Embryonic facial prominence (tissue), 1 donor: ENCODE results near the gene NR2F2.

Experiments
- DNase-seq: peaks from one replicate; pipeline ENCODE4 v3.0.0-alpha.2; 2016; ENCODE audit errors: extremely low spot score

NR2F2 gene

DNA sequence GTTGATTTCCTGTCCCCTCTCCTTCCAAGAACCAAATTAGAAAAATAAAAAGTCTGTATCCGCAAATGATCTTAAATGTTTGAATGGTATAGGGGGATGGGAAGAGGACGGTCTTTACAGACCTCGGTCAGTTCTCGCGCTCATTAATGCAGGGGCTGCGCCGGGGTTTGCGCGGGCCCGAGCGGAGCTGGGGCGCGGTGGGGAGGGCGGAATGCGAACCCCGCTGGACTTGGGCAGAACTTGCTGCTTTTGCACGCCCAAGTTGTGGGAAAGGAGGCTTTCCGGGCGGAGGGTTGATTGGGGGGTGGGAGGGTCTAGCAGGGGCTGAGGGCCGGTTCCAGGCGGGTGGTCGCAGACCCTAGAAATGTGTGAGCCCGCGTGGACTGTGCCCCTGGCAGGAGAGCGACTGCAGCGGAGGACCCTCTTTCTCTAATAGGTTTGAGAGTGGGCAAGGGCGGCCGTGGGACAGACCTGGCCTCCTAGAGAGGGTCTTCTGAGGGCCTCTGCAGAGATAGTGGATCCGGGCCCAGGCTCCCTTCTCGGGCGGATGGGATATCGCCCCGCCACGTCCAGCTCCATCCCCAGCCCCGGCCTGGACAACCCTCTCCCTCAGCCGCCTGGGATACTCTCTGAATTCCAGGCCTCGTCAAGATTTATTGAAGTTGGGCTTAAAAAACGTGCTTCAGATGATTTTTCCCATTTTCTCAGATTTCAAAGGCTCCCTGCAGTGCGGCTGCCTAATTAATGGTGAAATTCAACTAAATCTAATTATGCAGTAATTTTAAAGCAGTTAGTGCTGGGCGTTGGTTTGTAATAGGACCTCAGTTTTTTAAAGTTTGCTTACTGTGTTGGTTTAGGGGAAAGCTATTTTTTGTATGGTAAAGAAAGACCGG is 11.3 kb downstream of the NR2F2 start:
- no peak for DNase-seq

DNA sequence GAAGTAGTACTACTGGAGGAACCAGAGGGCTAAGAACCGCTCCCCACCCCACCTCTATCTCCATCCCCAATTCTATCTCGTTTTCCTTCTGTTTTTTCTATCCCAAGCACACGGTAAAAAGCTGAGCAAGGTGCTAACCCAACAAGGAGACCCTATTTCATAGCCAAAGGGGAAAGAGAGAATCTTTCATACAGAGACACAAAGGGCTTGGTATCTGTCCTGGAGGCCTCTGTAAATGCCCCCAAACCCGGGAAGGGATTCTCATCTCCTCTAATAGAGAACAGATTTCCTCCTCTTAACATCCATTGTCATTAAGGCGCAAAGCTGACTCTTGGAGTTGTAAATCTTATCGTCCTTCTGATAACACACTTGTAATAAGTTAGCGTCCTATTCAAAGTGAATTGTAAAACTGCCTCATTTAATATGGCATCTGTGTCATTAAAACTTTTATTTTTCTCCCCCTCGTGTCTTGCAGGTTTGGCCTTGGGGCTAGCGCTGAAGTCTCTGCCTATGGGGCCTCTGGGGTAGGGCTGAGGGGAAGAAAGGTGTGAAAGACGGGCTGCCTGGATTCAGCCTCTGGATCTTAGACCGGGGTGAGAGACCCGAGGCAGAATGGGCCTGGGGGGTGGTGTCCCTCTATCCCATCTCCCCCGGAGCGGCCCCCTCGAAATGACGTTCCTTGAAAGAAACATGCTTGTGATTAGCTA is 12.1 kb downstream of the NR2F2 start:
- no peak for DNase-seq

DNA sequence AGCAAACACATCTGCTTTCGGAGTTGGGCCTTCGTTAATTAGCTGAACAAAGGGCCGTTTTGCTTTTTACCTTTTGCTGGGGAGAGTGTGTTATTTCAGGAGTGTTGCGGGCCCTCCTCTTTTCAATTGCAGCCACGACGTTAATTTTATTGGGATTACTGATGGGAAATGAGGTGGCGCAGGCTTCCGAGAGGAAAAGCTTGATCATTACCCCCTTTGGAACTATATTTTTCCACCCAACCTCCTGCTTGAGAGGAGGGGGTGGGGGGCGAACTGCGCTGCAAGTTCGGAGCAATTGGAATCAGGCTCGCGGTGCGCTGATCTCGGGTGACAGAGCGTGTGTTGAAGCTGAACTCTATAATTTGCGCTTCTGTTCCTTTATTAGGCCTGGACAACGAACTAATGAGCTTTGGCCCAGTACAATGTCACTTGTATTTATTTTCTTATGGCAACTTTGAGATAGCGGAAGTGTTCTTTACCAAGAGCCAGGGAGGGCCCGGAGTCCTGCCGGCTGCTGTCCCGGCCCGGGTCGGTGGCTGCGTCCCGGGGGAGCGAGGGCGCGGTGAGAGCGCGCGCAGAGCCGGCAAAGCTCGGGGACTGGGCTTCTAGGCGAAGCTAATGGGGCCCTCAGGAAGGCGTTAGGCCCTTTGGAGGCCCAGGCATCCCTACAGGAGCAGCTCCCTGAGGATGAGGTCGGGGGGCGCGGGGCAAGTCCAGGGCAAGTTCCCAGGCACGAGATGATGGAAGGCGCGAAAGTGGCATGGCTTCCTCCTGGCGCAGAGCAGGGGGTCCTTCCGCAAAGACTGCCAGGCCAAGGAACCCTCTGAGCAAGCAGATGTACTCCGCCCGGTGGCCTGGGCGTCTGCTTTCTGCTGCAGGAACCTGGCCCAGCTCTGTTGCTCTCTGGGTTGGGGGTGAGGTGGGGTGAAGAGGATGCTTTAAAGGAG is 12.9 kb downstream of the NR2F2 start:
- no peak for DNase-seq

DNA sequence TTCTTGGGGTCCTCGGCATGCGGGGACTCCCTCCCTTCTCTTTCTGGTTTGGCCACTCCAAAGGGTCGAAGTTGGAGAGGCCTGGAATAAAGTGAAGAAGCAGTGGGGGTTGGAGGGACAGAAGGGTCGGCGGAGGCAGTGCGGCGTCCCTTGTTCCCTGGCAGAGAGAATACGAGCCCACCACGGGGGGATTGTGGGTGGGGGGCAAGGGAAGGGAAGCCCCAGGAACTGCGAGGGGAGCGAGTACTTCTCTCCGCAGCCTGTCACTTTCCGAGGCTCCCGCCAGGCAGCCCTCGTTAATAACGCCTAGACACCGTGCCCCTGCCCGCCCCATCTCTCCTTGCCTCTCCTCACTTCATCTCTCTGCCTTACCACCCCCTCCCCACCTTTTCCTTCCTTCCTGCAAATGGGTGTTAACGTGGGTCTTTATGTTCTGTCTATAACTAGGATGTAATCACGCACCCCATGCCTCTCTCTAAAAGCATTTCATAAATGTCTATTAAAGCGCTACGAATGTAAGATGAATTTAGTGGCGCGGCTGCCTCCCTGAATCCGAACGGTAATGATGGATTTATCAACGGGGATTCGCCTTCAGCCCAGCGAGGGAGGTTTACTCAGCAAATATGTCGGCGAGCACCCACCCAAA is 13.7 kb downstream of the NR2F2 start:
- DNase-seq, result no peak

DNA sequence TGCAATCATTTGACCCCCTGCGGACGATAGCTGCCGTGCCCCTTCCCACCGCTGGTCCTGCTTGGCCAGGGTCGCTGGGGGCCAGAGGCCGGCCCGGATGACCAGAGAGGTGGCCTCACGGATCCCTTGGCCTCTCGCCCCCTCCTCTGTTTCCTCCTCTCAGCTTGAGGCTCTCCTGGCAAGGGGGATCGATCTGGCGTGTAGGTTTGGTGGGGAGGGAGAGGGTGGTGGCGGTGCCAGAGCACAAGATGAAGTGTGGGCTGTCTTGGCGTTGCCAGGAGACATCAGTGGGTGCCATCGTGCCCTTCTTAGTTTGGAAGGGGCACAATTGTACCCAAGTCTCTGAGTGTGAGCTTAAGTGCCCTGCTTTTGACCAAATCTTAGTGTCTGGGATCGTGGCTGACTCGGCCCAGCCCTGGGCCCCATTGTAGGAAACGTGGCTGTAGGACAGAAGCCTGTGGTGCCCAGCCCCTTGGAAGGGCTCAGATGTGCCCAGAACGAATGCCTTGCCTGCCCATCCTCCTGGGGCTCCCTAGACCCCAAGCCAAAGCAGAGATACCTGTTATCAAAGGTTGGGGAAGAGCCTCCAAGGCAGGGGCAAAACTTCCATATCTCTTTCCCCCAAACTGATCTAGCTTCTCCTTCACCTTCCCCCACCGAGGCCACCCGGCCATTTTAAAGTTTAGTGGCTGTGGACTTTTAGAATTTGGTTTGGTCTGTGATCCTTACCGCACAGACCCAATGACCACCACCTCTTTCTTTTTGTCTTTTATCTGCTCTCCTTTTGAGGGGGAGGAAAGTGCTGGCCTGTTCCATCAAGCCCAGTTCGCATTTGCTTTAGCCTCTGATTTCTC is 14.4 kb downstream of the NR2F2 start:
- DNase-seq, result no peak

DNA sequence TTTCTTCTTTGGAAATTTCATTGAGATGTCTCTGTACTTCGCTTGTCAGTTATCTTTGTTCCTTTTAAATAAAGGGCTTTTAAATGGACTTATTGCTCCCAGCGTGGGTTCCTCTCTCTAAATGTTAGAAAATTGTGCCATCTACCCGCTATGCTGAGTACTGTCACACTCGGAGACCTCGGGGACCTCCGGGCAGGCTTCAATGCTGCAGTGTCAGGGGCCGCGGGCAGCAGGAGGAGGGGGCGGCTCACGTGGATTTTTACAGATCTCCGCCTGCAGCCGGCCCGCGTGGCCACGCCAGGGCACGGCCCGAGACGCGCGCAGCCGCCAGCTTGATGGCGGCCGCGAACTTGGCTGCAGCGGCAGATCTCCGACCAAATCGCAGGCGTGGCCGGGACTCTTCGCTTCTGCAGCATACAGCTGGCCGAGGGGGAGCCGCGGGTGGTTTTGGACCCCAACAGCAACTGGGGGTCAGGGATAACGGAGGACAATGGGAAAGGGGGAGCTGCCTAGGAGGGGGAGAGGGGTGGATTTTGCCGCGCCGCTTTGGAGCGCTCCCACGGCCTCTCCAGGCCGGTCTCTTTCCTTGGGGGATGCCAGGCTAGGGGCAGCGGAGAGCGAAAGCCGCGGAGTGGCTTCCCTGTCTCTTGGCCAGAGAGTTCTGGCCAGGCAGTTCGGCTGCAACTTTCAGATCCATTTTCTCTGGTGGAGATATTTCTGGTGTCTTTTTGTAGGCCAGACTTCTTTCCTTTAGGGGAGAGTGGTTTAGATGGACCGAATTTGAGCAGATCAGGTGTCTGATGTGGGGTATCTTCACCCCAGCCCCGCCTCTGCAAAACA is 15.3 kb downstream of the NR2F2 start:
- no peak for DNase-seq

DNA sequence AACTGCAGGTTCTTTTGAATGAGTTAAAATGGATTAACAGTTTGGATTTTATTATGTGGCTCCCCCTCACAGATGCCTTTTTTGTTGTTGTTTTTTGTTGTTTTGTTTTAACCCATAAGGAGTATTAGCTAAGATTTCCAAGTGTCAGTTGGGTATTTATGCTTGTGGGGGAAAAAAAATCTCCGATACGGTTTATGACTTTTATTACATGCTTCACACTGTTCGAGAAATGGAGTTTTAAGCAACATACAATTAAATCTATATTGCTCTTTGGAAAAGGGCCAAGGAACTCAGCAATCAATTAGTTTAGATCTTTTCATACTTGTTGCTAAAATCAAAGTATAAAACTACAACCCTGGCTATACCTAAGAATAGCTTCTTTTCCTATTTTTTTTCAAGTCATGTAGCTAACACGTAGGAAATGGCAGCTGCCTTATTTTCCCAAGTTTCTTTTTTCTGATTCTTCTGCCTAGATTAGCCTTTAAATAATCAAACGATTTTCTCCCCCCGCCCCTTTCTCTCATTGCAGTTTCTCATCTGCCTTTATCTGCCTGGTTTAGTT is 16.0 kb downstream of the NR2F2 start:
- DNase-seq, result no peak

DNA sequence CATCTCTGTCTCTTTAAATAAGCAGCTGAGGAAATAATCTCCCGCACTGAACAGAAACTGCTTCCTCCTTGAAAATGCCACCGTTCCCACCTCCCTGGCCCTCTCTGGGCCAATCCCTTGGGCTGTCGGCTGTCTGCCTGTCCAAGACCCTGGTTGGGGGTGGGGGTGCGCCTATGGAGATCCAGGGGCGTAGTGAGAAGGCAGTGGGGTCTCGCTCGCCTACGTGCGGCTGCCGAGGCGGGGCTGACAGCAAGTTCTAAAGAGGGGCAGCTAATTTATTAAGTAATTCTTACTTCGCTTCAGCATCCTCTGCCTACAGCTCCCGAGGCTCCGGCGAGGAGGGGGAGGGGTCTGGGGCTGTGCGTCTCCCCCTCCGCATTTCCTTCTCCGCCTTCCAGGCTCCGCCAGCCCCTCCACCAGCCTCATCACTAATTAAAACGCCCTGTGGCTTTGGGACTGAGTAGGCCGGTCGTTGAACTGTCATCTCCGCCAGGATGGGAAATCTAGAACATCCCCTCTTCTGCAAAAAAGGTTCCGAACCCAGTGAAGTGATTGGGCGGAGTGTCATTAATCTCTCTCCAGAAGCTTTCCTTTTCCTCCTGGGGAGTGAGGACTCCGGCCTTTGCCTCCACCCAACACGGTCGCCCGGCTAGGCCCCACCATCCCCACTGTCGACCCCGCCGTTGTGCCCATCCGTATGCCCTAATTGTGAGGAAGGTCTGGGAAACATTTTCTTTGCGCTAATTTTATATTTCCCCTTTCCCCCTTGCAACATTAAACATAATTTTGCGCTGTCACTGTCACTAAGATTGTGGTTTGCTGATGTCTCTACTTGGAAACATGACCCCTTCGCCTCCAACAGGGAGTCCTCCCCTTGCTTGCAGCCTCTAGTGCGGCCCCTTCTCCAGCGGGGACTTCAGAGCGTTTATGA is 16.9 kb downstream of the NR2F2 start:
- no peak for DNase-seq

DNA sequence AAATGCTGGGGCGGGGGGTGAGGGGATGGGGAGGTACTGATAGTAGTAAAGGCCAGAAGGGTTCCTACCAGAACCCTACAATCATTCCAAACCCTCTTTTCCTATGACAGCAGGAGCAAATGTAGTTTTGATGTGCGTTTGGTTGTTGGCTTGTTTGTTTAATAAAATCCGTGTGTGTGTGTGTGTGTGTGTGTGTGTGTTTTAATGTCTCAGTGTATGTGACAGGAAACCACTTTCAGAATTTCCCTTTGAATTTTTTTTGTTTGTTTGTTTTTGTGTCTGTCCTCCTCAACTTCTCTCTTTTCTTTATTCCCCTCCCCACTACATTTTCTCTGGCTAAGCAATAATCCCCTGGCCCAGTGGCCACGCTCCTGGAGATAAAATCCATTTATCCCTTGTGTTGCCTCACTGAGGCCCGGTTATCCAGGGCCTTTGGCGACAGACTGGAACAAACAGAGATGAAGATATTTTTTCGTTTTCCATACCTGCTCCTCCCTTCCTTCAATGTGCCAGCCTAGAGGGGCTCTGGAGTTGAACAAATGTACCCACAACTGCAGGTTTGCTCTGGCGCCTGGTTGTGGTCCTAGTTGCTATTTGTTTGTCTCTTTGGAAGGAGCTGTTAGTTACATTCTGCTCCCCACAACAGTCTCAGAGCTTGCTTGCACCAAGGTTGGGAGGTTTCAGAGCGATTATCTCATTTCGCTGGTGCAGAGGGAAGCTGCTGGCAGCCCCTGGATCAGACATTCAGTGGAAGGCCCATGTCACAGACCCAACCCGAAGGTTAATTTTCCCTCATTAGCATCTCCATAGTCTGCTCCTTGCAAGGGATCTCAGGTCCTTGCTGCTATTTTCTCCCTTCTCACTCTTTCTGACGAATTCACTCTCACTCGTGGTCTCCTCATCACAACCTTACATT is 17.9 kb downstream of the NR2F2 start:
- DNase-seq, result no peak

DNA sequence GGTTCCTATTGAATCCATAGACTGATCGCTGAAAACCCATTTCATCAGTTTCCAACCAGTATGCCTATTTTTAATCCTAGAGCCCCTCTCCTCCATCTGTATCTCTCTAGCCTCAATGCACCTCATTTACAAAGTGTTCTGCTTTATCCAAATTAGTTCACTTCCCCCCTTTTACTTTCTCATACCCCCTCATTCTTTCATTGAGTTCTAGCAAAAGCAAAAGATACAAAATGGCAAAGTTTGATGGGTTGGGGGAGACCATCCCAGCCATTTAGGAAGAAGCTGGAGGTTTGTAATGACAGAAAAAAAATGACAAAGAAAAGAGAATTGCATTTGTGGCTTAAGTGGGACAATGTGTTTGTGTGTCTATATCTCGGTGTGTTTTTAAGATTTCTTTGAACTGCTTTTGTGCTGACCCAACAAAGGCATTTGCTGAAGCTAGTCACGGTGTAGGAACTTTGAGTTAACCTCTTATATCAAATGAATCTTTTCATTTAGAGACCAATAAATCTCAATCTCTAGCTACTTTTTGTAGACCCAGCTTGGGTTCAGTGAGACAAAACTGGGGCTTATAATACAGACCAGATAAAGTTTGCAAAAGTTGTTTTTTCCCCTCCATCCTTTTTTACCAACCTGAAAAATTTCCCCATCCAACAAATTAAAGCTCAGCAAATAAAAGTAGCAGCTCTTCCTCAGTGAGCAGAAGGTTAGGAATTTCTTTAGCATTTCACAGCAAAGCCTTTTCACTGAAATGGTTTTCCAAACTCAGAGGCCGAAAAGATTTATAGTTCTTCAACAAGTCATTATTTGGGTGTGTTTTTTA is 18.7 kb downstream of the NR2F2 start:
- no peak for DNase-seq

DNA sequence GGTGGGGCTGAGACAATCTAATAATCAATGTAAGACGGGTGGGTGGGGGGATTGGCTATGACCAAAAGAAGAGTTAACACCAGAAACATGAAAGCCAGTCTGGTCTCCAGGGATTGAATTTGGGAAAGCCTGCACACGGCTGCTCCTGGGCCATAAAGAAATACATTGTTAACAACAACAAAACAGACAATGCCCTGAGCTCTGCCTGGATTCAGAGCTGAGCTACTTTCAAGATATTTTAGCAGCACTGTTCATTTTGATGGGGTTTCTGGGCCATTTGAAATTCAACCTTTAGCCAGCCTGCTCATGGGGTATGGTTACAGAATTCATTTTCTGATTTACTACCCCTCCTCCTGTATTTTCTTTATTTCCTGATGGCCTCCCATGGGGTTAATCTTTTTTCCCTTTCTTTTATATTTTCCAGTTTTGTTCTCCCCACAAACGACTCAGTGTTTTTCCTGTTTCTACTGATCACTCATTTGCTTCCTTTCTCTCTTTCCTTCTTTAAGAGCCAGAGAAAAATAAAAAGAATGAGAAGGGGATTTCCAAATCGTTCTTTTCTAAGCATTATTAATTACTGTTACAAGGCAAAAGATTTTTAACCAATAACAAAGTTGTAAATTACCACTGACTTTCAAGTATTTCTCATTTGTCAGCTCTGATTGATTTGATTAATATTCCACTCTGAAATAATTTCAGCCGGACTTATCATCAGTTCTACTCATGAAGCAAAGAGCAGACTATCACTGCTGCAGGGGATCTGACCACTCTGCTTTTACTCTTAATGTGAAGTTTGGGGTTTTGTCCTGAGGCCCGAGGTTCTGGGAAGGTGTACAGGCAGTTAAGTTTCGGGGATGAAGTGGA is 19.6 kb downstream of the NR2F2 start:
- DNase-seq, result no peak

DNA sequence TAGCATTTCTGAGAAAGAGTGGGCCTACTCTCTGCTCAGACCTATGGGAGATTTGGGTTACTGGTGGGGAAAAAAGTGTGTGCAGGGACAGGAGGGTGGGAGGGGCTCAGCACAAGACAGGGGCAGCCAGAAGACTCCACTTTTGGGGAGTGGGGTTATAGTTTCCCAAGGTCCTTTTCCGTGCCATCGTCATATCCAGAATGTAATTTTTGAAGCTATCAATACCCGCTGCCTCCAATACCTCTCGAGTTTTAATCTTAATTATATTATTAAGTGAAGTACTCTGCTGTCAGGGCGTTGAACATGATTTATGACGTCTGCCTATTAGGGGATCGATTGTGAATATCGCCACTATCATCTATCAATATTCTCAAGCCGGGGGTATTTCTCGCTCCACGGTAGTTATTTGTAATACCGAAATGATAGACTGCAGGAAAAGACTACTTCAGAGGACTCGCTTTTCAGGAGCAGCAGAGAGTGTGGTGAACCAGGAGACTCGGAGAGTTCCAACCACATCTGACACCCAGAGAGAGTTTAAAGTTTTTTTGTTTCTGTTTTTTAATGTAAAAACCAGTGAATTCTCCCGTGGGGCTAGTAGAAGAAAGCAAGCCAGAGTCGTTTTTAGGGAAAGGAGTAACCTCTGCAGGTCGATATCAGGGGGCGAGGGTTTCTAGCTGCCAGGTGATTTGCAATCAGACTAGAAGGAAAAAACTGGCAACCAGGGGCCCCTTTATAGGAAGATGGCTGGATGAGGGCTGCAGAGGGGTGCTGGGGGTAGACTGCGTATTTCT is 20.6 kb downstream of the NR2F2 start:
- DNase-seq, result no peak

DNA sequence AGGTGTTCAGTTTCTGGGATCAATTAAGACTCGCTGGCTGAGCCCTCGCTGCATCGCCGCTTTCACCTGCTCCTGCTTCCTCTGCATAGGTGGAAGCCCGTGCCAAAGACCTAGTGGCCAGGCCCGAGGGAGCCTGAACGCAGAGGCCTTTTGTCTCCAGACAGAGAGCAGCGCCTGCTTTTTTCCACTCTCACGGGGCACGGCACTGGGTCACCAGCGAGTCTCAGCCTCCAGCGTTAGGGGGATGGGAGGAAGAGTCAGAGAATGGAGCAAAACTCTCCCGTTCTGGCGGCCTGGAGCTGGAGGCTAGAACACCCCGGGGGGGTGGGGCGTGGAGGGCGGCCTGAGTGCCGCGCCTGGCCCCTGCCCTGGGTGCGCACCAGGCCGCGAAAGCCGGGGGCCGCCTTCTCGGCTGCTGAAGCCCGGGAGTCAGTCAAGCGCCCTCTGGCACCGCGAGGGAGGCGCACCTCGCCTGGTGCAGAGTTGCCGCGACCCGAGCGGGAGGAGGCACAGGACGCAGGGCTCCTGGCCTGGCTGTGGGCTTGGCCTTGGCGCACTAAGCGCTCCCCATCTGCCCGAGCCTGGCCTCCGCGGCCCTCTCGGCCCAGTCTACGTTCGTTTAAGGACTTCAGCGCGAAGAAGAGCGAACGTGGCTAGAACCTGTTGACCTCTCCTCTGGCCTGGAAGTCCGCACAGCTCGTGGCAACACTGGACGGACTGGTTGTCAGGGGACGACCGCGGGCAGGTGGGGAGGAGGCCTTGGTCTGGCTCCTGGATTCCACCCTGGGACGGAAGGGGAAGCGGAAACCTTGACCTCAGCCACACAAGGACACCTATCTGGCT is 21.5 kb downstream of the NR2F2 start:
- DNase-seq, result no peak
